C4-2B (cell line): ENCODE results near the gene THRB.

Experiments used
- H3K27ac ChIP-seq: fragments of 450-650 bp; 2 replicates; pipeline ENCODE4 v1.5.1; 2017
- CTCF ChIP-seq: fragments of 450-650 bp; conservative IDR thresholded peaks from 2 replicates; pipeline ENCODE4 v1.5.1; 2017; ENCODE audit warnings: mild to moderate bottlenecking
- ZFX ChIP-seq: fragments of 450-650 bp; IDR thresholded peaks from 2 replicates; pipeline ENCODE4 v1.6.1; 2017

The THRB gene

DNA sequence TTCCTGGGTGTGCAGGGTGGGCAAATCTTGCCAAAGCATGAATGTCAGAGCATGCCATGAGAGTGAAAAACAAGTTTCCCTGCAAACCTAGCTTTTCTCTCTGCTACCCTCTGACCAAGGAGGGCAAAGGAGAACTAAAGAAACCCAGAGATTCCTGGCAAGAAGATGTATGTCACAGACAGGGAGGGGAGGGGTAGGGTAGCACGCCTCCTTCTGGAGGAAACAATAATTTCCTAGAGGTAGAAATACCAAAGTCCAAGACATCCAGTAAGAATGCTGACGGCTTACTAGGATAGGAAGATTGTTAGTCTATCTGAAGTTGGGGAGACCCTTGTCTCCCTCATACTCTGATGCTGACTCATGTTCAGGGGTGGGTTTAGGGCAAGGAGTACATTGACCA is 345.6 kb downstream of the THRB start:
- TF ChIP-seq CTCF (peak; percentile 9; the same call in 1 of the 2 replicates), ZFX (no peak)
- H3K27ac ChIP-seq: no peak overlapping the region

GRCh38 chr3:24145981-24146822 is 348.4 kb downstream of the THRB start:
- no peak overlapping the region for H3K27ac ChIP-seq
- TF ChIP-seq ZFX (no peak), CTCF (no peak)

GRCh38 chr3:24145481-24145880 is 349.2 kb downstream of the THRB start:
- H3K27ac ChIP-seq: no peak overlapping the region
- TF ChIP-seq CTCF: no peak
- TF ChIP-seq ZFX: no peak

GRCh38 chr3:24142127-24142526 is 352.5 kb downstream of the THRB start:
- TF ChIP-seq CTCF: no peak
- no peak for TF ChIP-seq ZFX
- H3K27ac ChIP-seq: peak overlapping the region; percentile 96

DNA sequence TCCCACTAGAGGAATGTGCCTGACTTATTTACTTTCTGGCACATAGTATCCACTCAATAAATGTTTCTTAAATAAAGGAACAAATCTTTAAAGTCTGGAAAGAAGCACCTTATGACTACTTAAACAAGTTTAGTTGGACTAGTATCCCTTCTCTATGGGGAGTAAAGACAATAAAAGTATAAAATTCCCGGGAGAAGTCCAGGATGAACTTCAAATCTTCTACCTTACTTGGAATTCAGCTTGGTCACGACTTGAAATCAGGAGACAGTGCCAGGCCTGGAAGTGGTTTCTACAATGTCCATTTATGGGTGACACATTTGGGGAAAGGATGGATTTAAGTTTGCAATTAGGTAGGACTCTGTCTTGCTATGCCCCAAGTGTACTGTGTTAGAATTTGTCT is 353.1 kb downstream of the THRB start:
- TF ChIP-seq CTCF (no peak), ZFX (no peak)
- H3K27ac ChIP-seq: peak overlapping the region; percentile 96; the same call in 1 of the 2 replicates

DNA sequence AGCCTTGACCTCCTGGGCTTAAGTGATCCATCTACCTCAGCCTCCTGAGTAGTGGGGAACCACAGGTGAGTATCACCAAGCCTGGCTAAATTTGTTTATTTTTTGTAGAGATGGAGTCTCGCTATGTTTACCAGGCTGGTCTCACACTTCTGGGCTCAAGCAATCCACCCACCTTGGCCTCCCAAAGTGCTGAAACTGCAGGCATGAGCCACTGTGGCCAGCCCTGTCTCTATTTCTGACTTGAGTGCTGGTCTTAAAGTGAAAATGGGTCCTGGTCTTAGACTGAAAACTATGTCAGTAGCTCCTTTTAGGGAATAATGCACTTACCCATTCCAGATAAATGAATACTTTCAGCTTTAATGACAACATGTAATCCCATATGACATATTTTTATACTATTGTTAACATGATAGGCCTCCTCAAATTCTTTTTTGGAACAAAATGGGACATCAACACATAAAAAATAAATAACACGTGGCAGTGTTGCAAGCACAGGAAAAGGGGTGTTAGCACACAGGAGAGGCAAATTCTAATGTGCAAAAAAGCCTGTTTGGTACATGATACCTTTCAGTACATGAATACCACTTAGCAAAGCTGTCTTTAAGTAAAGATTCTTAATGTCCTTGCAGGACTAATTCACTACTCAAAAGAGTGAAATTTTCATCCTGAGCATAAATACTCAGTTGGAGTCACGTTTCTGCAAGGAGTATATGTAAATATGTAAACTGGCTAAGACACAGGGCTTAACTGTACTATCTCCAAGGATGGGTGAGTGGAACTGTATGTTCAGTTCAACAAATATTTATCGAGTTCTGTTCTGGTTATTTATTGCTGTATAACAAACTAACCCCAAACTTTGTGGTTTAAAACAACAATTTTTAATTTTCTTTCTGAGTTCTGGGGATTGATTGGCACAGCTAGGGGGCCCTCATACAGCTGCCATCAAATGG is 354.9 kb downstream of the THRB start:
- TF ChIP-seq ZFX (no peak), CTCF (no peak; the same call in none of the 2 replicates)
- peak overlapping the region; percentile 100 for H3K27ac ChIP-seq

DNA sequence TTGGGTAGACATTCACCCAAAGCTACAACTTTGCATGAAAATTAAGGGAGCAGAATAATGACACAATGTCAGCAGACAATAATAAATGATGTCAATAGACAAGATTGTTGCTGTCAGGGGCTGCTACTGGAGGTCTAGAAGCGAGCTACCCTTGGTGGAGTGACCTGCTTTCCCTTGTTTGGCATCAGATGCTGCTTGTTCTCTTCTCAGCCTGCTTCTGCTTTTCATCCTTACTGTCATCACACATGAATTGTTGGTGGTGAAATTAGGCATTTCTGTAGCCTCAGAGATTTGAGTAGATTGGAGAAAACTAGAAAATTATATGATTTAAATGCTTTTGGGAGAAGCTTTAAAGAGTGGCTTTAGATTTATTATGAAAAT is 355.8 kb downstream of the THRB start:
- TF ChIP-seq CTCF (no peak), ZFX (no peak)
- peak overlapping the region; percentile 100 for H3K27ac ChIP-seq
